CD4-positive, CD25-positive, alpha-beta regulatory T cell (primary cell): ENCODE data around the gene GCNA. TPM values are rescaled to one million over a fixed set of nuclear protein-coding genes. Genes with fewer than 3 reads are reported as not detected.

ENCODE experiments used
- ATAC-seq, 2 donors: fragments of 150-1000 bp; cut with Tn5 transposase; one replicate each; pipeline ENCODE4 v1.10.0; 2021; ENCODE audit warnings: low read depth in 2 of 2, moderate number of reproducible peaks in 2 of 2, moderate library complexity in 1 of 2
- DNase-seq, 3 donors: peaks; one replicate each; pipeline versions ENCODE4 v3.0.0 to v3.0.0-alpha.2; 2012 to 2022; ENCODE audit warnings: mixed read lengths in 1 of 3
- H3K27ac ChIP-seq: one replicate; pipeline ENCODE4 v1.7.0; 2013; ENCODE audit warnings: mild to moderate bottlenecking, low read length; ENCODE audit not compliant: insufficient read depth, poor library complexity, severe bottlenecking
- H3K27me3 ChIP-seq: one replicate; pipeline ENCODE4 v1.7.0; 2013; ENCODE audit warnings: low read length; ENCODE audit not compliant: control insufficient read depth, insufficient read depth
- H3K36me3 ChIP-seq: one replicate; pipeline ENCODE4 v1.7.0; 2013; ENCODE audit warnings: mild to moderate bottlenecking, low read length, moderate library complexity; ENCODE audit not compliant: control insufficient read depth, insufficient read depth
- H3K4me1 ChIP-seq: 2 replicates; pipeline ENCODE4 v1.7.0; 2013; ENCODE audit warnings: mild to moderate bottlenecking, low read length; ENCODE audit not compliant: insufficient read depth, control insufficient read depth, poor library complexity, severe bottlenecking
- H3K4me3 ChIP-seq: one replicate; pipeline ENCODE4 v1.7.0; 2013; ENCODE audit warnings: low read depth, mild to moderate bottlenecking, low read length, moderate library complexity
- H3K9me3 ChIP-seq, 2 experiments: 1 replicate in 1 of 2; 2 replicates in 1 of 2; pipeline ENCODE4 v1.7.0; 2013; ENCODE audit warnings: low read length in 2 of 2, mild to moderate bottlenecking in 1 of 2, moderate library complexity in 1 of 2; ENCODE audit not compliant: control insufficient read depth in 2 of 2
- H3K27ac Mint-ChIP-seq, 3 donors: one replicate each; pipeline ENCODE4 v1.8.0; 2020 to 2022; ENCODE audit warnings: mild to moderate bottlenecking in 3 of 3, mixed read lengths in 3 of 3, moderate library complexity in 2 of 3
- H3K27me3 Mint-ChIP-seq: one replicate; pipeline ENCODE4 v1.8.0; 2022; ENCODE audit warnings: mild to moderate bottlenecking, mixed read lengths
- H3K36me3 Mint-ChIP-seq: one replicate; pipeline ENCODE4 v1.8.0; 2020; ENCODE audit warnings: mixed read lengths
- H3K4me1 Mint-ChIP-seq, 4 donors: one replicate each; pipeline ENCODE4 v1.8.0; 2020 to 2022; ENCODE audit warnings: mixed read lengths in 4 of 4, mild to moderate bottlenecking in 1 of 4
- H3K4me3 Mint-ChIP-seq, 4 donors: one replicate each; pipeline ENCODE4 v1.8.0; 2020 to 2022; ENCODE audit warnings: mild to moderate bottlenecking in 4 of 4, mixed read lengths in 4 of 4, moderate library complexity in 3 of 4
- H3K9me3 Mint-ChIP-seq, 7 donors: one replicate each; pipeline ENCODE4 v1.8.0; 2020 to 2022; ENCODE audit warnings: mixed read lengths in 7 of 7, mild to moderate bottlenecking in 3 of 7, moderate library complexity in 2 of 7
- polyA plus RNA-seq, 4 donors: library from polyadenylated mRNA; unstranded; fragments of 300-500 nt; fragmentation: Illumina TruSeq; gene quantifications; one replicate each; pipeline ENCODE4 v1.2.3, GENCODE V29; 2021
- total RNA-seq: library from RNA; stranded (reverse); gene quantifications from one replicate; pipeline ENCODE4 v1.2.3, GENCODE V29; 2022

The GCNA gene
- total and polyA plus RNA-seq, 5 donors from 2014 or later = 0.20 to 3.7 (median 0.57) TPM

DNA sequence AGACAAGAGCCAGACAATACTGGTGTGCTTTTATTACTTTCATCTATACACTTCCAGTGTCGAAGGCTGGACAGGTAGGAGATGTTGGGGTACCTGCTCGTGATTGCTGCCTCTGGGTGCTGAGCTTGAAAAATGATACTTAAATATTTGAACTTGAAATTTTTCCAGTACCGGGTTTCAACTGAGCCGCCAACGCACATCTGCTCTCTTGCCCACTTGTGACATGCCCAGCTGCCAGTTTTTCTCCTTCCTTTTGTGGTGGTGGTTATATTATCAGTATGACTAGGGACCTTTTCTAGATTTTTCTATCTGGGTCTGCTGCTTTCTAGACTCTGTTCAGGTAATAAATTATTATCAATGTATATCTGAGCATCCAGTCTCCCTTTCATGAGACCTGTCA, 42.0 kb upstream of the GCNA start:
- peaks cover 12% of the 10 kb centered on the region for H3K36me3 Mint-ChIP-seq
- H3K4me1 Mint-ChIP-seq = peaks cover 5 to 40% (median 26%) of the 10 kb centered on the region in 4 donors
- no peaks in the 10 kb centered on the region for H3K27me3 ChIP-seq
- no peaks in the 10 kb centered on the region for H3K9me3 ChIP-seq
- H3K27ac ChIP-seq = peak overlapping the region; percentile 41
- peaks cover 13% of the 10 kb centered on the region for H3K36me3 ChIP-seq
- DNase-seq = peak in 1 of 3 donors; percentile 41
- peak overlapping the region; percentile 99 for H3K4me3 ChIP-seq
- H3K9me3 Mint-ChIP-seq = peaks cover 0 to 2% (median 0%) of the 10 kb centered on the region in 7 donors
- H3K27ac Mint-ChIP-seq = peak overlapping the region in 2 of 3 donors; percentile 65 to 72
- no peaks in the 10 kb centered on the region for H3K27me3 Mint-ChIP-seq
- H3K4me1 ChIP-seq = peaks cover 29% of the 10 kb centered on the region
- no peak for ATAC-seq
- peak overlapping the region; percentile 85 to 100 (median 97) for H3K4me3 Mint-ChIP-seq

DNA sequence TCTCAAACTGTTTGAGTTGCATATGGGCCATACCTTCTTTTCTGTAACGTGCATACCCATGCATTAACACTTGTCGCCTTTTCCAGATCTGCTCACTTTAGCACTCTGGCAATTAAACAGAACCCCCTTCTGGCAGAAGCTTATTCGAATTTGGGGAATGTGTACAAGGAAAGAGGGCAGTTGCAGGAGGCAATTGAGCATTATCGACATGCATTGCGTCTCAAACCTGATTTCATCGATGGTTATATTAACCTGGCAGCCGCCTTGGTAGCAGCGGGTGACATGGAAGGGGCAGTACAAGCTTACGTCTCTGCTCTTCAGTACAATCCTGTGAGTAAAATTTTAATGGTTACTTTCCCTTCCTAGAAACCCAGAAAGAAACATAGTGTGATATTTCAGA, 40.5 kb upstream of the GCNA start:
- no peaks in the 10 kb centered on the region for H3K9me3 ChIP-seq
- peak overlapping the region in 1 of 3 donors; percentile 12 for H3K27ac Mint-ChIP-seq
- peaks cover 36% of the 10 kb centered on the region for H3K4me1 ChIP-seq
- no peaks in the 10 kb centered on the region for H3K27me3 Mint-ChIP-seq
- H3K4me3 Mint-ChIP-seq = peak overlapping the region; percentile 77 to 100 (median 97)
- H3K36me3 ChIP-seq = peaks cover 20% of the 10 kb centered on the region
- peak overlapping the region; percentile 84 for H3K4me3 ChIP-seq
- DNase-seq (no peak), ATAC-seq (no peak)
- no peaks in the 10 kb centered on the region for H3K27me3 ChIP-seq
- peaks cover 7 to 45% (median 32%) of the 10 kb centered on the region in 4 donors for H3K4me1 Mint-ChIP-seq
- H3K9me3 Mint-ChIP-seq = peaks cover 0 to 2% (median 0%) of the 10 kb centered on the region in 7 donors
- peaks cover 19% of the 10 kb centered on the region for H3K36me3 Mint-ChIP-seq
- peak overlapping the region; percentile 51 for H3K27ac ChIP-seq

DNA sequence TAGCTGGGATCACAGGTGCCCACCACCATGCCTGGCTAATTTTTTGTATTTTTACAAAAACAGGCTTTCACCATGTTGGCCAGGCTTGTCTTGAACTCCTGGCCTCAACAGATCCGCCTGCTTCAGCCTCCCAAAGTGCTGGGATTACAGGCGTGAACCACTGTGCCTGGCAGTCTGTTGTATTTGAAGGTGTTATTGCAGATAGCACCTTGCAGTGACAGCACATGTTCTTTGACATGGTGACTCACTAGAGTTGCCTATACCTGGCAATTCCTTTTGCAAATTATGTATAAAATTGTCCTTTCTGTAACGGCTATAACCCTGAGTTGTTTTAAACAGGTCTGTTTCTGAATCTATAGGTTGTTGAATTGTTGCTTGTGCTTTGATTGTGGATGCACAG, 37.4 kb upstream of the GCNA start:
- Histone ChIP-seq H3K9me3 (no peaks in the 10 kb centered on the region), H3K36me3 (peaks cover 40% of the 10 kb centered on the region), H3K27ac (peak overlapping the region; percentile 55), H3K4me3 (peak overlapping the region; percentile 84), H3K4me1 (peaks cover 45% of the 10 kb centered on the region), H3K27me3 (no peaks in the 10 kb centered on the region)
- H3K9me3 Mint-ChIP-seq = no peaks in the 10 kb centered on the region
- H3K4me1 Mint-ChIP-seq = peaks cover 7 to 64% (median 40%) of the 10 kb centered on the region in 4 donors
- H3K27ac Mint-ChIP-seq = peak overlapping the region in 1 of 3 donors; percentile 7
- DNase-seq (no peak), ATAC-seq (peak; percentile 43 to 52)
- H3K4me3 Mint-ChIP-seq = peak overlapping the region; percentile 60 to 100 (median 83)
- no peaks in the 10 kb centered on the region for H3K27me3 Mint-ChIP-seq
- H3K36me3 Mint-ChIP-seq = peaks cover 29% of the 10 kb centered on the region

DNA sequence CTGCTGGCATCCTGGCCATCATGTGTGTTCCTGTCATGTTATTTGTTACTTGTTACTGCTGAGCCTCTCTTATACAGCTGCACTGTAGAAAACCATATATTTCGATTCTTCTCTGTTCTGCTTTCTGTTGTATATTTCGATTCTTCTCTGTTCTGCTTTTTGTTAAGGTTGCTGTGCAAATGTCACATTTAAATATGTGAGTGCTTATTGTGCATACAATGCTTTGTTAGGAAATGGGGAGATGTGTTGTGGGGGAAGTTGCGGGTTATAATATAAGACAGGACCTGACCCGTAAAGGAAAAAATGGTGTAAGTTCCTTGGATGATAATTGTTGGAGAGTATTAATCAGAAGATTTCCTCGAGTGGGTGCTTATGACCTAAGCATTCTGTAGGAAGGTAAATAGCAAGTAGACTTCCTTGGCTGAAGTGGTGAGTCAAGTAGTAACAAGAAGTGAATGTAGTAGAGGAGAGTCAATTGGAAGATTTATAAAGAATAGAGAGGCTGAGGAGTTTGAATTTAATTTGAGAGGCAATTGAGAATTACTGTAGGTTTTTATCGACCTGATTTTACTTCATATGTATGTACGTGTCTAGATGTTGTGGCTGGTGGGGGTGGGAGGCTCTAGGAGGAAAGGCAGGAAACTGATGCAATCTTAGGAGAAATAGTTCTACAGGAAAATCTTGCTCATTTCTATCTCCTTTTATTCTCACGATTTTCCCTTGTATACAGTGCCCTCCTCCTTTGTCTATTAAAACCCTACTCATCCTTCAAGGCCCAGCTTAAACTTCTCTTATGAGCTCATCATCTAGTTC, 36.8 kb upstream of the GCNA start:
- Histone ChIP-seq H3K27me3 (no peaks in the 10 kb centered on the region), H3K27ac (peak overlapping the region; percentile 55), H3K36me3 (peaks cover 45% of the 10 kb centered on the region), H3K4me1 (peaks cover 45% of the 10 kb centered on the region), H3K4me3 (peak overlapping the region; percentile 84), H3K9me3 (no peaks in the 10 kb centered on the region)
- H3K4me3 Mint-ChIP-seq = peak overlapping the region; percentile 60 to 100 (median 71)
- peaks cover 27% of the 10 kb centered on the region for H3K36me3 Mint-ChIP-seq
- H3K4me1 Mint-ChIP-seq = peaks cover 7 to 63% (median 41%) of the 10 kb centered on the region in 4 donors
- ATAC-seq (peak; percentile 40 to 48), DNase-seq (no peak)
- H3K27ac Mint-ChIP-seq = peak overlapping the region in 2 of 3 donors; percentile 7 to 72
- no peaks in the 10 kb centered on the region for H3K27me3 Mint-ChIP-seq
- H3K9me3 Mint-ChIP-seq = no peaks in the 10 kb centered on the region

DNA sequence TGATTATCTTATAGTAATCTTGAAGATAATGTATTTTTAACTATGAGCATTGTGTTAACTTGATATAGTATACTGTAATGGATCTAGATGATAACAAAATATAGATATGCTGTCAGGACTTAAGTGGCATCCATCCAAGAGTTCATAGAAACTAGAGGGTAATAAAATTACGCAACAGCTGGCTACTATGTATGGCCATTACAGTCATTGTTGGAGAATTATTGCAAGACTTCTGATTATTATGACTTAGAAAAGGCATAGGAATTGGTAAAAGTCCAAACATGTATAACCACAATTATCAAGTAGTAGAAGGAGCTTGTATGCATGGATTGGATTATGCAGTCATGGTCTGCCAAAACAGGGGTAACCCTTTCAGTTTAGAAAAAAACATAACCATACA, 35.8 kb upstream of the GCNA start:
- DNase-seq (no peak), ATAC-seq (no peak)
- no peaks in the 10 kb centered on the region for H3K27me3 ChIP-seq
- Mint-ChIP-seq H3K4me3 (peak overlapping the region; percentile 22 to 72 (median 62)), H3K36me3 (peaks cover 29% of the 10 kb centered on the region), H3K9me3 (no peaks in the 10 kb centered on the region), H3K27me3 (no peaks in the 10 kb centered on the region), H3K27ac (peak overlapping the region in 2 of 3 donors; percentile 2 to 34), H3K4me1 (peaks cover 7 to 59% (median 40%) of the 10 kb centered on the region in 4 donors)
- H3K4me1 ChIP-seq = peaks cover 45% of the 10 kb centered on the region
- H3K36me3 ChIP-seq = peaks cover 55% of the 10 kb centered on the region
- peak overlapping the region; percentile 84 for H3K4me3 ChIP-seq
- peak overlapping the region; percentile 55 for H3K27ac ChIP-seq
- H3K9me3 ChIP-seq = no peaks in the 10 kb centered on the region

DNA sequence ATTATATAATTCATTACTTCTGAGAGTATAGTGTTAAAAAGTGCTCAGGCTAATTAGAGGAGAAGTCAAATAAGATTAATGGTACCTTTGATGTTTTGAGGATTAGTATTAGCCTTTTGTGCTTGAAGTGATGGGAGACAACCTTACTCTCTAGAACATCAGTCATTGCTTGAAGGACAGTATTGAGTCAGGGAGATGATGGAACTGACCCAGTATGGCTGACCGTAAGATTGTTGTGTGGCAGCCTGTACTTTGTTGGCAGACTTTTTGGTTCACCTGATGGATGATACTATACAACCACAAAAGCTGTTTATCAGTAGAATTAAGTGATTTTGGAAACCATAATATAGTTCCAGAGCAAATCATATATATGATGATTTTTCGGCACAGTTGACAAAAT, 35.4 kb upstream of the GCNA start:
- Histone ChIP-seq H3K4me1 (peaks cover 44% of the 10 kb centered on the region), H3K27me3 (no peaks in the 10 kb centered on the region), H3K36me3 (peaks cover 55% of the 10 kb centered on the region), H3K9me3 (no peaks in the 10 kb centered on the region), H3K27ac (peak overlapping the region; percentile 29), H3K4me3 (peak overlapping the region; percentile 84)
- DNase-seq (no peak), ATAC-seq (no peak)
- Mint-ChIP-seq H3K4me3 (peak overlapping the region; percentile 22 to 72 (median 62)), H3K9me3 (no peaks in the 10 kb centered on the region), H3K27ac (peak overlapping the region in 2 of 3 donors; percentile 34 to 45), H3K36me3 (peaks cover 26% of the 10 kb centered on the region), H3K4me1 (peaks cover 7 to 56% (median 39%) of the 10 kb centered on the region in 4 donors), H3K27me3 (no peaks in the 10 kb centered on the region)

DNA sequence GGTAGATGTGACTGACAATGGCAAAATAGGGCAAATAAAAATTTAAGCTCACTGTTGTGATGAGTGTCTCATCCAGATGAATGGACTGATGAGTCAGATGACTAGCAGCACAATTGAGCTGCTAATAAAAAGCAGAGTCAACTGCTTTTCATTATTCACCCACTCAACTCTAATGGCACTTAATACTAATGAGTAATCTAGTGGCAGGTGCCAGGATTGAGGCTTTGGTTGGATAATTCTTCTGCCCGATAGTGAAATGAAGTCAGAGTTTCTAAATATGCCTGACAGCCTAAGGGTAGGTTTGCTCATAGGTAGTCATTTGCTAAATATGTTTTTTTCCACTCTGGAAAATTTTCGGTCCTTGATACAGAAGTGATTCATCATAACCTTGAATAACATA, 34.9 kb upstream of the GCNA start:
- peaks cover 40% of the 10 kb centered on the region for H3K4me1 ChIP-seq
- H3K27me3 Mint-ChIP-seq = no peaks in the 10 kb centered on the region
- H3K27ac ChIP-seq = no peak overlapping the region
- H3K9me3 Mint-ChIP-seq = no peaks in the 10 kb centered on the region
- DNase-seq = no peak
- peak; percentile 23 to 29 for ATAC-seq
- H3K36me3 Mint-ChIP-seq = peaks cover 25% of the 10 kb centered on the region
- H3K27ac Mint-ChIP-seq = peak overlapping the region; percentile 34 to 78 (median 51)
- no peaks in the 10 kb centered on the region for H3K27me3 ChIP-seq
- peak overlapping the region; percentile 22 to 90 (median 66) for H3K4me3 Mint-ChIP-seq
- no peaks in the 10 kb centered on the region for H3K9me3 ChIP-seq
- H3K4me1 Mint-ChIP-seq = peaks cover 7 to 56% (median 41%) of the 10 kb centered on the region in 4 donors
- H3K36me3 ChIP-seq = peaks cover 58% of the 10 kb centered on the region
- peak overlapping the region; percentile 84 for H3K4me3 ChIP-seq
